NOMO-1 treated with dmso at 0.1 percent for 144 hours (cell line): Measurements from ENCODE around the gene OR5M8.

ENCODE experiments used
- DNase-seq: peaks from one replicate; lab custom pipeline; 2025; ENCODE audit not compliant: unreplicated experiment; lab: John Stamatoyannopoulos, UW

Gene OR5M8

GRCh38 chr11:56491270-56491669 is at the start of gene OR5M8:
Gene OR5M8, minus strand, starts transcription at chr11:56491370. Its CDS starts 0 bp downstream, at chr11:56491370.
- DNase-seq, result no peak

- DNase-seq, result no peak
Observed at GRCh38 chr11:56533054-56533740, 42.0 kb upstream of the OR5M8 start.

GRCh38 chr11:56531856-56532255 is 40.7 kb upstream of the OR5M8 start:
- DNase-seq, result no peak

- no peak for DNase-seq
Observed at GRCh38 chr11:56522008-56522407, 30.8 kb upstream of the OR5M8 start.

DNA sequence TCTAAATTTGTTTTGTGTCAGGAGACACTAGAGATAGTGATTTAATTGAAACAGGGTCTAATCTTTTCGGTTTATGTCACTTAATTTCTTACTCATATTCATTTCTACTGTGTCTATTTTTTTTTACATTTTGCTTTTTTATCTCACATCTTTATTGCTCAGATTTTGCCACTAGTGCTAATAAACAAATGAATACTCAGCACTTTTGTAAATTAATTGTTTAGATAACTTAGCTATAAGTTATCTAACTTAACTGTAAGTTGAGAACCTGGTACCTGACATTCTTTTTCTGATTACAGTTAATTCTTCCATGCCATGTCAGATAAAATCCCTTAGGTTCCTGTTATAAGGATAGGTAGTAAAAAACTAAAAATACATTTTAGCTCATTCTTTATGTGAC is 22.1 kb upstream of the OR5M8 start:
- no peak for DNase-seq

DNA sequence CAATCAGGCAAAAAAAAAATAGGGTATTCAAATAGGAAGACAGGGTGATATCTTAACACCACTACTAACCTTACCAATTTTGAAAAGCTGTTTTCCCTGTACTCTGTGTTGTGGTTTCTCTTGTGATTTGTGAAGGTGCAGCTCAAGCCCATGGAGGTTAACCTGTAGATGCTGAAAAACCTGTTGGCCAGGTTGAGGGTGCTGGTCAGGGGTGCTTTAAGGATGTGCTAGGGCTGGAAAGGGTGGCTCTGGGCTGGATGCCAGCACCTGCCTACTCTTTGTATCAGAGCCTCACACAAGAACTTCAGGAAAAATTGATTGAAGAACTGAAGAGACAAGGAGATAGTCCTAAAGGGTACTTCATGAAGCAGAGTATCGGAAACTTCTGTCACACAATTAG is 18.3 kb upstream of the OR5M8 start:
- DNase-seq, result no peak

- no peak for DNase-seq
Observed at GRCh38 chr11:56497010-56497409, 5.8 kb upstream of the OR5M8 start.

DNA sequence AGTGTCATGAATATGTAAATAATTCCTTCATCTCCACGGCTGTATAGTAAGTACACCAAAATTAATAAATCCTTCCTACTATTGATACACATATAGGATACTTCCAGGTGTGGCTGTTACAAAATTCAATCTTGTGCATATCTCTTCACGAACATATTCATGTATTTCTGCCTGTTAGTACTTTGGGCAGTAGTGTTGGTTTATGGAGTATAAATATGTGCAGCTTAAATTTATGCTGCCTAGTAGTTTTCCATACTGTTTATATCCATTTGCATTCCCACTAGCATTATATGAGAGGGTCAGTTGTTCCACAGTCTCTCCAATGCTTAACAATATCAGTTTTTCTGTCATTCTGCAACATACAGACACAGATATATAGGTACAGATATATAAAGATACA is 3.9 kb upstream of the OR5M8 start:
- DNase-seq, result no peak

DNA sequence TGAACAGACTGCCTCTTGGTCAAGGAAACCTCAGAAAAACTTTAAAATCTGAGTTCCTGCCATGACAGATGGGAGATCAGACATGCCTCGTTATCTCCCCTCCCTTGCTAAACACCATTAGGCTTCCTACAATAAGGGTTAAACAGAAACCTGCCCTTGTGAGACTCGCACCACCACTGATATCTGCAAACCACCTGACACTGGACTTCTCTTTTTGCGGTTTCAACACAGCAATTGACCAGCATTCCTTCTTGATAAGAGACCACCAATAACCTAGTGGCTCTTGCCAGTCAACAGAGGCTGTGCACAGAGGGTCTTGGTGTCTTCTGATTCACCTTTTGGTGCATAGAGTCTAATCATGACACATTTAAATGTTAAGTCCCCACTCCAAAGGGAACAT is 4.4 kb downstream of the OR5M8 start:
- no peak for DNase-seq

- DNase-seq, result no peak
Observed at GRCh38 chr11:56474729-56475235, 16.4 kb downstream of the OR5M8 start.

DNA sequence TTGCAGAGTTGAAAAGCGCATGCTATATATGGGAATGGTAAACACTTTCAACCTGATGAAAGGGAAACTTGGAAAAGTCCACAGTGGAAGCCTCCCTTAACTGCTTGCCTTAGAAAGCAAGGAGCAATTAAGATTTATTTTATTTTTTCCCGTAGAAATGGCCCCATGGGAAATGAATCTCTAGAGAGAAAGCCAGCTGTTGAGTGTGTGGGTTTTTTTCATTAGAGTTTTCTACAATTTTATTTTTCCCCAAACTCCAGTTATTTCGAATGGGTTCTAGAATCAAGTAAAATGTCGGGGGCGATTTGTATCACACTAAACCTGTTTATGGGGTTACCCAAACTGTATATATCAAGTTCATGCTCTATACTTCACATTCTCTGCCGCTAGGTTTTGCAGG is 17.9 kb downstream of the OR5M8 start, which contains the start of gene OR5M3:
Gene OR5M3 (minus strand): TSS at position 101 of the 400 bp plus-strand sequence. CDS start 2,855 bp downstream, outside the sequence.
- no peak for DNase-seq

GRCh38 chr11:56457076-56457475 is 34.1 kb downstream of the OR5M8 start:
- DNase-seq, result no peak

DNA sequence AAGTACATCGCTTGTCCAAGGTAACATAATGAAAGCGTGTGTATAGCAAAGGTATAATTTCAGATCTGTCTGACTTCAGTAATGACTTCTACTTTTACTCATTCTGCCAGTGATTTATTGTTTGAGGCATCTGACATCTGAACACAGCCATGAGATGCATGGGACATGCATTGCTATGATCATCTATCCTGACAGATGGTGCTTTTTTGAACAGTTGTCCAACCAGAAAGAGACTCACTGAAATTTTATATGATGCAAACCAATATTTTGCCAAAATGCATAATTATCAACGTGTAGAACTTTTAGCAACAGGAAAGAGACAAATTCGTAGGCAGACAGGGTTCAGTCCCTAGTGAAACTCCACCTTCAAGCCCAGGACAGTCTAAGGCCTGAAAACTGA is 37.6 kb downstream of the OR5M8 start:
- DNase-seq, result no peak
